Activated naive CD4-positive, alpha-beta T cell treated with anti-CD3 and anti-CD28 coated beads, Interleukin-2, amount 10 ng/mL, durations not matched to agents 7 days and 5 days (primary cell): ENCODE data around the gene METTL25.

Experiments used
- CTCF ChIA-PET: fragments of 350-600 bp; sonication (Branson Sonifier 250); formaldehyde crosslinking; loops from one replicate; lab custom pipeline; 2021; ENCODE audit warnings: antibody characterized with exemption; lab: Charles Lee
- DNase-seq: peaks from one replicate; pipeline ENCODE4 v3.0.0-alpha.2; 2020
- H3K27ac Mint-ChIP-seq: one replicate; pipeline ENCODE4 v1.8.0; 2021; ENCODE audit warnings: mild to moderate bottlenecking, moderate library complexity, mixed read lengths
- H3K27me3 Mint-ChIP-seq: one replicate; pipeline ENCODE4 v1.8.0; 2021; ENCODE audit warnings: mild to moderate bottlenecking, mixed read lengths
- H3K36me3 Mint-ChIP-seq: one replicate; pipeline ENCODE4 v1.8.0; 2021; ENCODE audit warnings: mixed read lengths
- H3K4me1 Mint-ChIP-seq: one replicate; pipeline ENCODE4 v1.8.0; 2021; ENCODE audit warnings: mixed read lengths
- H3K4me3 Mint-ChIP-seq: one replicate; pipeline ENCODE4 v1.8.0; 2021; ENCODE audit warnings: mild to moderate bottlenecking, moderate library complexity, mixed read lengths
- H3K9me3 Mint-ChIP-seq: one replicate; pipeline ENCODE4 v1.8.0; 2021; ENCODE audit warnings: mixed read lengths

Gene METTL25

DNA sequence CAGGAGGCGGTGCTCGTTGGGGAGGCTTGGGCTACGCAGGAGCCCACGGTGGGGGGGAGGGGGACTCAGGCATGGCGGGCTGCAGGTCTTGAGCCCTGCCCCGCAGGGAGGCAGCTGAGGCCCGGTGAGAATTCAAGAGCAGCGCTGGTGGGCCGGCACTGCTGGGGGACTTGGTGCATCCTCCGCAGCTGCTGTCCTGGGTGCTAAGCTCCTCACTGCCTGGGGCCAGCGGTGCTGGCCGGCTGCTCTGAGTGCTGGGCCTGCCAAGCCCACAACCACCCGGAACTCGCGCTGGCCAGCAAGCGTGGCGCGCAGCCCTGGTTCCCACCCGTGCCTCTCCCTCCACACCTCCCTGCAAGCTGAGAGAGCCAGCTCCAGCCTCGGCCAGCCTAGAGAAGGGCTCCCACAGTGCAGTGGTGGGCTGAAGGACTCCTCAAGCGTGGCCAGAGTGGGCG, 3.2 kb downstream of the METTL25 start:
- Mint-ChIP-seq H3K36me3 (peaks cover 19% of the 10 kb centered on the region), H3K4me3 (no peak overlapping the region), H3K27ac (no peak overlapping the region), H3K4me1 (peaks cover 30% of the 10 kb centered on the region), H3K9me3 (peaks cover 5% of the 10 kb centered on the region), H3K27me3 (peaks cover 6% of the 10 kb centered on the region)
- CTCF ChIA-PET: interaction anchor here (0.6 kb wide), 1 partner anchor 49 kb away, joined by 3 read pairs; no protein-coding TSS in a partner anchor
- DNase-seq: no peak

DNA sequence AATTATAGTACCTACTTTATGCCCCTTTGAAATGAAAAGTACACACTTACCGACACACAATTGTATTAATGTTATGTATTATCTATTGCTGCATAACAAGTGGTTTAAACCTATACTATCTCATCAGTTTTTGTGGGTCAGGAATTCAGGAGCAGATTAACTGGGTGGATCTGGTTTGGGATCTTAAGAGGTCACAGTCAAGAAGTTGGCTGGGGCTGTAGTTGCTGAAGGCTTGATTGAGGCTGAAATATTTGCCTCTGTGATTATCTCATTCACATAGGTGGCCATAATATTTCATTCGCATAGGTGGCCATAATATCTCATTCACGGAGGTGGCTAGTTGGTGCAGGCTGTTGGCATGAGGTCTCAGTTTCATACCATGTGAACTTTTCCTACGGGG, 5.7 kb downstream of the METTL25 start:
- DNase-seq: no peak
- H3K4me1 Mint-ChIP-seq: peaks cover 14% of the 10 kb centered on the region
- peaks cover 9% of the 10 kb centered on the region for H3K36me3 Mint-ChIP-seq
- H3K9me3 Mint-ChIP-seq: peaks cover 5% of the 10 kb centered on the region
- no peaks in the 10 kb centered on the region for H3K27me3 Mint-ChIP-seq
- H3K4me3 Mint-ChIP-seq: no peak overlapping the region
- CTCF ChIA-PET: no interaction called here
- no peak overlapping the region for H3K27ac Mint-ChIP-seq

DNA sequence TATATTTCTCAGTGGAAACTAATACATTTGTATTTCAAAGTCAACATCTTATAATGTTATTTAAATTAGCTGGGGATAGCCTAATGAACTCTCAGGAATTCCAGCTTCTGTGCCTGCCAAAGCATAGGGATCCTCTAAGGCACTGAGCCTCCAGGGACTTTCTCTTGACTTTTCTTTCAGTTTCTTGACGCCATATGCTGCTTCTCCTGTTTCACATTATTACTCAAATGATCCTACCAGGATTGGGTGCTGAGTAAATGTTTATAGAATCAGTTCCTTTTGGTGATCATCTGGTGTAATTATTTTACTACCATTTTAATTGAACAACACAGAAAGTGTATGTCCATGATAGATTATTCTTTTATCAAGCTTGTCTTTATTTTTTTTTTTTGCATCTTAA, 7.9 kb downstream of the METTL25 start:
- no peak for DNase-seq
- Mint-ChIP-seq H3K4me1 (no peaks in the 10 kb centered on the region), H3K27me3 (no peaks in the 10 kb centered on the region), H3K9me3 (peaks cover 5% of the 10 kb centered on the region), H3K36me3 (peaks cover 7% of the 10 kb centered on the region), H3K4me3 (no peak overlapping the region), H3K27ac (no peak overlapping the region)
- CTCF ChIA-PET: interaction anchor here (1.0 kb wide), 1 partner anchor 8 kb away, joined by 3 read pairs; no protein-coding TSS in a partner anchor

DNA sequence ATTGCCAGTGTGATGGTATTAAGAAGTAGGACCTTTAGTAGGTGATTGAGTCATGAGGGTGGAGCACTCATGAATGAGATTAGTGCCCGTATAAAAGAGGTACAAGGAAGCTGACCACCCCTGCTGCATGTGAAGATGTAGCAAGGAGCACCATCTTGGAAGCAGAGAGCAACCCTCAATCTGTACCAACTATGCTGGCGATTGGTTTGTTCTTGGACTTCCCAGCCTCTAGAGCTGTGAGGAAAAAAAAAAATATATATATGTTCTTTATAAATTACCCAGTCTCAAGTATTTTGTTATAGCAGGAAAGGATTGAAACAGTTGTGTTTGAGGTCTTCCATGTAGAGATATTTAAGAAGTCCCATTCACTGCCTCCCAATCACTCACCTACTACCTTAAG, 16.9 kb downstream of the METTL25 start:
- Mint-ChIP-seq H3K27ac (no peak overlapping the region), H3K9me3 (peaks cover 8% of the 10 kb centered on the region), H3K27me3 (no peaks in the 10 kb centered on the region), H3K4me1 (no peaks in the 10 kb centered on the region), H3K36me3 (peaks cover 11% of the 10 kb centered on the region), H3K4me3 (no peak overlapping the region)
- no peak for DNase-seq
- CTCF ChIA-PET: no interaction called here

DNA sequence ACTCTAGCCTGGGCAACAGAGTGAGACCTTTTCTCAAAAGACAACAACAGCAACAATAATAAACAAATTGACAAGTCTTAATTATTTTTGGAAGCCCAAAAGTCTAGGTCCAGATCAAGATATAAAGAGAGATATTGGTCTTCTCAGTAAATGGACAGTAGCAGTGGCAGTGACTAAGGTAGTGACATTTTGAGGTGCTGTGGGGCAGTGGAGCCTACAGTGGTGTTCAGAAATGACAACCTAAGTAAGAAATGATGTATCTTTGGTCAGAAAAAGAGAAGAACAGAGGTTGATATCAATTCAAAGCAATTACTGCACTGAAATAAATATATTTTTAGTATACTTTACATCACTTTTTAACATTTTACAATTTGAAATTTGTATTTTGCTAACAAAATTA, 20.7 kb downstream of the METTL25 start:
- no peaks in the 10 kb centered on the region for H3K4me1 Mint-ChIP-seq
- CTCF ChIA-PET: no interaction called here
- H3K4me3 Mint-ChIP-seq: no peak overlapping the region
- no peaks in the 10 kb centered on the region for H3K27me3 Mint-ChIP-seq
- DNase-seq: no peak
- peaks cover 2% of the 10 kb centered on the region for H3K9me3 Mint-ChIP-seq
- no peak overlapping the region for H3K27ac Mint-ChIP-seq
- peaks cover under 1% of the 10 kb centered on the region for H3K36me3 Mint-ChIP-seq

DNA sequence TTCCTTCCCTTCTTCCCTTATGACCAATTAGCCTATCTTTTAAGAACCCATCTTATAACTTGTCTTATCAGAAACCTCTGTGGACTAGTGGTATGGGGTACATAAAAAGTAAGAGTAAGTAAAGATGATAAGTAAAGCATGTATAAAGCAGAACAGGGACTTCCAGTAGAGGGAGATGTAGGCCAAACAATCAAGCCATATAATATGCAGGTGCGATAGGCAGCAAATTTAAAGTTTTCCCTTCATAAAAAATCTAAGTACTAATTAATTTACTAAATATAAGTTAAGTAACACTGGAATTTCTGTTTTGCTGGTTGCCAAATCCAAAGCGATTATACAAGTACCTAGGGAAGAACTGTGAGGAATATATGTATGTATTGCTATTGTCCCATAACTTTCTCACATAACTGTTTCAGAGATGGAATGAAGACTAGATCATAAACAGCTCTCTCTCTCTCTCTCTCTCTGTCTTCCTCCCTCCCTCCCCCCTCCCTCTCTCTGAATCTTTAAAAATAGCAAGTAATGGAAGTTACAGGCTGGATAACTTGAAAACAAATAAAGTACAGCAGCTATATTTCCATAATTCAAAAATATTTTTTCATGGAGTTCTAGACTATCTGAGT, 25.7 kb downstream of the METTL25 start:
- Mint-ChIP-seq H3K9me3 (no peaks in the 10 kb centered on the region), H3K4me3 (no peak overlapping the region), H3K36me3 (no peaks in the 10 kb centered on the region), H3K4me1 (no peaks in the 10 kb centered on the region), H3K27ac (no peak overlapping the region), H3K27me3 (no peaks in the 10 kb centered on the region)
- CTCF ChIA-PET: interaction anchor here (1.0 kb wide), 1 partner anchor 302 kb away, joined by 3 read pairs; the partner anchor contains the start of gene TMTC2
- no peak for DNase-seq

DNA sequence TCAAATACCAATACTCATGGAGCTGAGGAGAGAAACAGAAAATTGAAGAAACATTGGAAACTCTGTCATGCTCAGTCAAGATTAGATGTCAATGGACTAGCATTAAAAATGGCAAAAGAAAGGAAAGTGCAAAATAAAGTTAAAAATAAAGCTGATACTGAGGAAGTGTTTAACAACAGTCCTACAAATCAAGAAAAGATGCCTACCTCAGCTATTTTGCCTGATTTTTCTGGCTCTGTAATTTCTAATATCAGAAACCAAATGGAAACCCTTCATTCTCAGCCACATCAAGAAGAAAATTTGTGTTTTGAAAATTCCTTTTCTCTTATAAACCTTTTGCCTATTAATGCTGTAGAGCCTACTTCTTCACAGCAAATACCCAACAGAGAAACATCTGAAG, 40.5 kb downstream of the METTL25 start:
- H3K9me3 Mint-ChIP-seq: no peaks in the 10 kb centered on the region
- H3K36me3 Mint-ChIP-seq: peaks cover 4% of the 10 kb centered on the region

DNA sequence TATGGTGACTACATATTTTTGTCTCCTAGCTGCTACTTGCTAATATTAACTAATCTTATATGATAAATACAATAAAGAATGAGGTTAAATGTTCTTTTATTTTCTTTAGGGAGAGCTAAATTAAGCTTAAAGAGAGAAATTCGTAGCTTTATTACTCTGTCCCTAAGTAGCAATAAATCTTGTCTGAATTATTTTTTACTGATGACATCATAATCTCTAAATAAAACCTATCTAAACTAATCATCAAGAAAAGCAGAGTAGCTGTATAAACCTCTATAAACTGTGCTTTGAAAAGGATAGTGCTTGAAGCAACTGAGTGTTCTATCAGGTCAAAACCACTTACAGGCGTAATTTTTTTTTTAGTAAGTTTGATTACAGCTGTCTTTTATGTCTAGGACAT, 42.5 kb downstream of the METTL25 start:
- no peaks in the 10 kb centered on the region for H3K4me1 Mint-ChIP-seq
- H3K36me3 Mint-ChIP-seq: peaks cover 2% of the 10 kb centered on the region
- no peak overlapping the region for H3K4me3 Mint-ChIP-seq
- no peaks in the 10 kb centered on the region for H3K27me3 Mint-ChIP-seq
- H3K27ac Mint-ChIP-seq: no peak overlapping the region
- CTCF ChIA-PET: interaction anchor here (1.0 kb wide), 1 partner anchor 41 kb away, joined by 3 read pairs; no protein-coding TSS in a partner anchor
- H3K9me3 Mint-ChIP-seq: no peaks in the 10 kb centered on the region
- DNase-seq: no peak

More for the DNA sequence above, 40.5 kb downstream of the METTL25 start:
- Mint-ChIP-seq H3K27ac (no peak overlapping the region), H3K4me1 (no peaks in the 10 kb centered on the region), H3K27me3 (no peaks in the 10 kb centered on the region), H3K4me3 (no peak overlapping the region)
- DNase-seq: no peak
- CTCF ChIA-PET: no interaction called here

DNA sequence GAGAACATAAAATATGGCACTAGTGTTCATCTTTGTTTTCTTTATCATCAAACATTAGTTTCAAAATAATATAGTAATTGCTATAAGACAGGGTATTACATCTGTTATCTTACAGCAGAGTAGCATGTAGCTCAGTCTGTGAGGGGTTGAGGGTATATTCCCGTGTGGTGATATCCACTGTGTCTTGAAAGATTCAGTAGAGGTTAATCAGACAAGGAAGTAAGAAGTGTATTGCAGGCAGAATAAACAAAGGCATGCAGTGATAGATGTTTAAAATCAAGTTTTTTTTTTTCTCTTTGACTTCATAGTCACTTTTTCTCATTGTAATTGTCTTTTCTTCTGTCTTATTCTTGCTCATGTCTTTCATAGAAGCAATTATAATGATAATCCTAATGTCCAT, 48.3 kb downstream of the METTL25 start:
- Mint-ChIP-seq H3K4me3 (no peak overlapping the region), H3K27me3 (no peaks in the 10 kb centered on the region), H3K4me1 (no peaks in the 10 kb centered on the region), H3K9me3 (no peaks in the 10 kb centered on the region), H3K36me3 (no peaks in the 10 kb centered on the region), H3K27ac (no peak overlapping the region)
- CTCF ChIA-PET: no interaction called here
- DNase-seq: no peak

DNA sequence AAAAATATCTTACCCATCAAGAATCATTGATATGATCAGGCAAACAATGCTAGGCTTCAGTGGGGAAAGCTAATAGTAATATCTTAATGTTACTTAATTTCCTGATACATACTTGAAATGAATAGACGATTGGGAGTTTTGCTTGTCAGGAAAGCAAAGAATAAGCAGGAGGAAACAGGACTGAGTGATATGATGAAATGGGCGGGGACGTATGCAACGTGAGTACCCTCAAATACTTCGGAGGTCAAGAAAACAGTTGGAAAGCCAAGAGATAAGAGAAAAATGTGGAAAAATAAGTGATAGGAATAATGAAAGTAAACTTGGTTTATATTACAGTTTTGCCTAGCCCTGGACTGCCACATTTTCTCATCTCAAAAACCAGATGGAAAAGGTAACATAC, 49.2 kb downstream of the METTL25 start:
- DNase-seq: no peak
- CTCF ChIA-PET: no interaction called here
- Mint-ChIP-seq H3K27ac (no peak overlapping the region), H3K4me3 (no peak overlapping the region), H3K9me3 (no peaks in the 10 kb centered on the region), H3K4me1 (no peaks in the 10 kb centered on the region), H3K27me3 (no peaks in the 10 kb centered on the region), H3K36me3 (no peaks in the 10 kb centered on the region)

DNA sequence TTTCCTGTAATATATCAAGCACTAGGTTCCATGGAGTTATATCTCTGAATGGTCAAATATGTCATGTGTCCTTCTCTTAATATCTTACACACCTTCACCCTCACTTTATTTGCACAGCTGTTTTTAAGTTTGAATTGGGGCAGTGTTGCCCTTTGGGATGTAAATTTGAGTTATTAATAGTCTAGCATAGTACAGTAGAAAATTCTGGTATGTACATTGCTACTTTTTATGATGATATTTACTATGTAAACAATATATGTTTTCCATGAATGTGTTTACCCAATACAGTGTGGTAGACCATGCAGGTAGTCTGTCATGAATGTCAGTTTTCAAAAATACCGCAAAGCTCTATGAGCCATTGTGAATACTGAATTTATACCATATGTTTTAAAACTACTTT, 50.5 kb downstream of the METTL25 start:
- Mint-ChIP-seq H3K27ac (no peak overlapping the region), H3K9me3 (no peaks in the 10 kb centered on the region), H3K4me3 (no peak overlapping the region), H3K4me1 (no peaks in the 10 kb centered on the region), H3K27me3 (no peaks in the 10 kb centered on the region), H3K36me3 (no peaks in the 10 kb centered on the region)
- CTCF ChIA-PET: no interaction called here
- no peak for DNase-seq

DNA sequence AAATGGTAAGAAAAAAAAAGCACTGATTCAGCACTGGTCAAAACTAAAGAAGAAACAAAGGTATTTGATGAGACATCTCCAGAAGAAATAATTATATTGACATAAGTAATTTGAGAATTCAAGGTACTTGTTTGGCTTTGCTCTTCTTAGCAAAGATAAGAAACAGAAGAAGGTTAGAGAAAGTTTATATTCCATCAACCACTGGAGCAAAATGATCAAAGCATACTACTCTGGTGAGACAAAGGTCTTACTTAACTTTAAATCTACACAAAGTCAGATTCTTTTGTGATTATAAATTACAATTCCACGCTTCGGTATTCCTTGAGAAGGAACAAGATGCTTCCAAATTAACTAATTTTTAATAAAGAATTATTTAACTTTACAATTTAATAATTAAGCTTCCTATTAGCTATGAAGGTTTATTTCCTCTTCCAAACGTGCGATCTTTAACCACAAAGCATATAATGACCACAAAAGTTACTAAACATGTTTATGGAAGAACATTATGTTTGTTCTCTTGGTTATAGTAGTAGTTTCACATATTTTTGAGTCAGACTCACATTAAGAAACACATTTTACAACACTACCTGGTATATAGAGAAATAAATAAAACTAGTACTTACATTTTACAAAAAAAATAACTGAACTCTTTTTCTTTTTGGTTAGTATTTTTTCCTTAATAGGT, 53.4 kb downstream of the METTL25 start:
- Mint-ChIP-seq H3K9me3 (no peaks in the 10 kb centered on the region), H3K27me3 (no peaks in the 10 kb centered on the region), H3K36me3 (no peaks in the 10 kb centered on the region), H3K4me1 (no peaks in the 10 kb centered on the region), H3K27ac (no peak overlapping the region), H3K4me3 (no peak overlapping the region)
- CTCF ChIA-PET: interaction anchor here (1.1 kb wide), 1 partner anchor 53 kb away, joined by 3 read pairs; the partner anchor contains the start of genes CCDC59 and METTL25
- DNase-seq: no peak

DNA sequence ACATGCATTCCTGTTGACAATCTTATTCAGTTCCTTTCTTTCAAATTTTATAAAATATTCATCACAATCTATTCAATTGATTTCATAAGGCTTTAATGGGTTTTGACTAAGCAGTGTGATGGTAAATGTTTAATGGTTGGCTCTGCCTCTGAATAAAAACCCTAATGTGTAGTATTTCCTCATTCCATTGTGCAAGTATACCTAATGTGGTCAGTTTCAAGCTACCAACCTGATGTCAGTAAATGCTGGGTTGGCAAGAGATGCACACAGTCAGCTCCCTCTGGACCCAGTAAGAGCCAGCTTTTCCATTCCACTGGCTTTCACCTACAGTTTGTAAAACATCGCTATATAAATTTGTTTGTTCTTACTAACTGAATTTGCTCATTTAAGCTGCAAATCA, 53.9 kb downstream of the METTL25 start:
- H3K4me3 Mint-ChIP-seq: no peak overlapping the region
- H3K27me3 Mint-ChIP-seq: no peaks in the 10 kb centered on the region
- no peaks in the 10 kb centered on the region for H3K4me1 Mint-ChIP-seq
- no peak overlapping the region for H3K27ac Mint-ChIP-seq
- CTCF ChIA-PET: no interaction called here
- H3K36me3 Mint-ChIP-seq: no peaks in the 10 kb centered on the region
- H3K9me3 Mint-ChIP-seq: no peaks in the 10 kb centered on the region
- no peak for DNase-seq

DNA sequence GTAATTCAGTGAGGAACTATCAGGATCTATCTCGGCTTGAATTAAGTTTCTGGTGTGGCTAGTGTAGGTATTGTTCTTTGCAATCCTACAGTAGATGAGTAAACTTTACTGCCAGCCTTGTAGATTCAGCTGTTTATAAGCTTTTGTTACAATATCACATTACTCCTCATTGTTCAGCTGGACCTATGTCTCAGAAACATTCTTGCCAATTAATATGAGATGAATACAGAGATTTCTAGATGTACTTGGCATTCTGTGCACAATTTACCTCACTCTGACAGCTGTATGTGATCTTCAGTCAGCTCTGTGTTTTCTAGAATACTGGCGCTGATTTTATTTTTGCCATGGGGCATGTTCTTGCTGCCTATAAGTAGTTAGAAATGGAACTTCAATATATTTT, 55.7 kb downstream of the METTL25 start:
- DNase-seq: no peak
- no peaks in the 10 kb centered on the region for H3K36me3 Mint-ChIP-seq
- no peaks in the 10 kb centered on the region for H3K9me3 Mint-ChIP-seq
- H3K4me1 Mint-ChIP-seq: no peaks in the 10 kb centered on the region
- H3K27ac Mint-ChIP-seq: no peak overlapping the region
- H3K4me3 Mint-ChIP-seq: no peak overlapping the region
- CTCF ChIA-PET: no interaction called here
- H3K27me3 Mint-ChIP-seq: no peaks in the 10 kb centered on the region

DNA sequence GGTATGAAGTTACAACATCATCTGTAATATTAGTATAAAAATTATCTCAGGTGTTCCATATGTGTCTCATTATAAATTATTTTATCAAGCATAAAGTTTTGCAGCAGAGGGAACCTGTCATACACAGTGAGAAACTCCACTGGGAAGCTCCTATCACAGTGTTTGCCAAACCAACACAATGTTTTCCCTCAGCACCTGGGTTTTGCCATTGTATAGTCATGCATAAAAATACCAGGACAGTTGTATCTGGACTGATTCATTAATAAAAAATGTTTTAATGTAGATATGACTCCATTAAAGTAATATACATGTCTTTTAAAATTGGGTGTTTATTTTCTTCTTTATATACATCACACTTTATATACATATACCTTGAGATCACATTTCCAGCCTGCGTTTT, 56.6 kb downstream of the METTL25 start:
- Mint-ChIP-seq H3K27me3 (no peaks in the 10 kb centered on the region), H3K27ac (no peak overlapping the region), H3K9me3 (no peaks in the 10 kb centered on the region), H3K4me1 (no peaks in the 10 kb centered on the region), H3K36me3 (no peaks in the 10 kb centered on the region), H3K4me3 (no peak overlapping the region)
- no peak for DNase-seq
- CTCF ChIA-PET: no interaction called here
